Panc1 (cell line): ENCODE measurements around the gene MYCN.

Experiments
- POLR2AphosphoS5 ChIP-seq: IDR thresholded peaks from 2 replicates; pipeline ENCODE4 v1.6.1; 2012; ENCODE audit warnings: mild to moderate bottlenecking, low read depth, low read length, moderate library complexity
- SIN3A ChIP-seq: IDR thresholded peaks from 2 replicates; pipeline ENCODE4 v1.6.1; 2012; ENCODE audit warnings: low read depth, mild to moderate bottlenecking, low read length, moderate library complexity, borderline replicate concordance; ENCODE audit not compliant: insufficient read depth
- TF ChIP-seq, protein P1 (sequence below): fragments of 450-650 bp; IDR thresholded peaks from 2 replicates; pipeline ENCODE4 v1.5.1; 2017; ENCODE audit warnings: mild to moderate bottlenecking

- TF ChIP-seq, protein P1, sequence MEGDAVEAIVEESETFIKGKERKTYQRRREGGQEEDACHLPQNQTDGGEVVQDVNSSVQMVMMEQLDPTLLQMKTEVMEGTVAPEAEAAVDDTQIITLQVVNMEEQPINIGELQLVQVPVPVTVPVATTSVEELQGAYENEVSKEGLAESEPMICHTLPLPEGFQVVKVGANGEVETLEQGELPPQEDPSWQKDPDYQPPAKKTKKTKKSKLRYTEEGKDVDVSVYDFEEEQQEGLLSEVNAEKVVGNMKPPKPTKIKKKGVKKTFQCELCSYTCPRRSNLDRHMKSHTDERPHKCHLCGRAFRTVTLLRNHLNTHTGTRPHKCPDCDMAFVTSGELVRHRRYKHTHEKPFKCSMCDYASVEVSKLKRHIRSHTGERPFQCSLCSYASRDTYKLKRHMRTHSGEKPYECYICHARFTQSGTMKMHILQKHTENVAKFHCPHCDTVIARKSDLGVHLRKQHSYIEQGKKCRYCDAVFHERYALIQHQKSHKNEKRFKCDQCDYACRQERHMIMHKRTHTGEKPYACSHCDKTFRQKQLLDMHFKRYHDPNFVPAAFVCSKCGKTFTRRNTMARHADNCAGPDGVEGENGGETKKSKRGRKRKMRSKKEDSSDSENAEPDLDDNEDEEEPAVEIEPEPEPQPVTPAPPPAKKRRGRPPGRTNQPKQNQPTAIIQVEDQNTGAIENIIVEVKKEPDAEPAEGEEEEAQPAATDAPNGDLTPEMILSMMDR = no peak
- TF ChIP-seq POLR2AphosphoS5 (no peak), SIN3A (no peak)
Observed at GRCh38 chr2:15913146-15913545, 27.2 kb upstream of the MYCN start.
